Measurements from ENCODE around the gene S100A2. TPM values are rescaled to one million over a fixed set of nuclear protein-coding genes. Genes with fewer than 3 reads are reported as not detected.
A peak's percentile ranks its signal among the peaks of the same experiment; 100 is the strongest.

S100A2 gene
- total and polyA plus RNA-seq, 2 experiments from 2014 or later, result 1.7 to 8.6 TPM

GRCh38 chr1:153543736-153544135 is 21.9 kb downstream of the S100A2 start:
- peaks cover 76% of the 10 kb centered on the region for H3K4me1 ChIP-seq (ENCODE audit: insufficient read depth)
- H3K4me2 ChIP-seq (ENCODE audit: unreplicated experiment), result peak overlapping the region; percentile 89
- no peak for TF ChIP-seq EZH2phosphoT487 (IDR thresholded peaks at IDR 0.05; ENCODE audit: insufficient read depth, low read depth)
- no peak for TF ChIP-seq EZH2 (IDR thresholded peaks at IDR 0.05; ENCODE audit: insufficient read depth, poor library complexity, severe bottlenecking)

GRCh38 chr1:153542956-153543711 is 22.5 kb downstream of the S100A2 start:
- Histone ChIP-seq H3K4me2 (ENCODE audit: unreplicated experiment) (peak overlapping the region; percentile 89), H3K27ac (peak overlapping the region; percentile 92), H4K20me1 (ENCODE audit: insufficient read depth) (no peaks in the 10 kb centered on the region), H3K36me3 (ENCODE audit: low read depth) (no peaks in the 10 kb centered on the region), H3K4me3 (peak overlapping the region; percentile 74; the same call in 1 of the 2 replicates), H3K9me3 (ENCODE audit: low read depth) (no peaks in the 10 kb centered on the region), H3K79me2 (ENCODE audit: insufficient read depth) (peaks cover 22% of the 10 kb centered on the region), H3K27me3 (replicated peaks; ENCODE audit: insufficient read depth) (no peaks in the 10 kb centered on the region), H3K9me2 (ENCODE audit: insufficient read depth) (no peaks in the 10 kb centered on the region), H3K4me1 (ENCODE audit: insufficient read depth) (peaks cover 76% of the 10 kb centered on the region), H3K9ac (peak overlapping the region; percentile 87; the same call in 1 of the 2 replicates), H3F3A (ENCODE audit: insufficient read depth) (peaks cover 59% of the 10 kb centered on the region), H2AFZ (no peak overlapping the region)
- in situ Hi-C loops (cut with MboI), result no loop called here
- no peak for DNase-seq
- 54 to 56% methylated on average over 13 of the region's 13 CpGs for WGBS, 2 experiments (ENCODE audit: low coverage in 1 of 2, low lambda C conversion rate in 2 of 2, missing lambda C conversion rate in 2 of 2)
- TF ChIP-seq EZH2 (IDR thresholded peaks at IDR 0.05; ENCODE audit: insufficient read depth, poor library complexity, severe bottlenecking) (no peak), EZH2phosphoT487 (IDR thresholded peaks at IDR 0.05; ENCODE audit: insufficient read depth, low read depth) (no peak)

More at GRCh38 chr1:153543736-153544135, 21.9 kb downstream of the S100A2 start:
- Histone ChIP-seq H4K20me1 (ENCODE audit: insufficient read depth) (no peaks in the 10 kb centered on the region), H3K79me2 (ENCODE audit: insufficient read depth) (peaks cover 22% of the 10 kb centered on the region), H3K9me3 (ENCODE audit: low read depth) (no peaks in the 10 kb centered on the region), H3K36me3 (ENCODE audit: low read depth) (no peaks in the 10 kb centered on the region), H3K9me2 (ENCODE audit: insufficient read depth) (no peaks in the 10 kb centered on the region), H3K27me3 (replicated peaks; ENCODE audit: insufficient read depth) (no peaks in the 10 kb centered on the region), H3K4me3 (peak overlapping the region; percentile 74), H2AFZ (no peak overlapping the region), H3K27ac (peak overlapping the region; percentile 92), H3F3A (ENCODE audit: insufficient read depth) (peaks cover 53% of the 10 kb centered on the region), H3K9ac (peak overlapping the region; percentile 87)
- WGBS, 2 experiments (ENCODE audit: low coverage in 1 of 2, low lambda C conversion rate in 2 of 2, missing lambda C conversion rate in 2 of 2), result 16 to 27% methylated on average over 4 of the region's 4 CpGs
- in situ Hi-C loops (cut with MboI), result no loop called here
- peak; percentile 45 for DNase-seq

GRCh38 chr1:153541641-153542590 is 23.7 kb downstream of the S100A2 start:
- Histone ChIP-seq H3K36me3 (ENCODE audit: low read depth) (no peaks in the 10 kb centered on the region), H3K4me1 (ENCODE audit: insufficient read depth) (peaks cover 66% of the 10 kb centered on the region), H3F3A (ENCODE audit: insufficient read depth) (peaks cover 65% of the 10 kb centered on the region), H3K9ac (no peak overlapping the region), H3K4me2 (ENCODE audit: unreplicated experiment) (no peak overlapping the region), H2AFZ (no peak overlapping the region), H3K27me3 (replicated peaks; ENCODE audit: insufficient read depth) (no peaks in the 10 kb centered on the region), H3K27ac (no peak overlapping the region; the same call in 1 of the 2 replicates), H4K20me1 (ENCODE audit: insufficient read depth) (no peaks in the 10 kb centered on the region), H3K79me2 (ENCODE audit: insufficient read depth) (peaks cover 21% of the 10 kb centered on the region), H3K9me2 (ENCODE audit: insufficient read depth) (no peaks in the 10 kb centered on the region), H3K4me3 (no peak overlapping the region), H3K9me3 (ENCODE audit: low read depth) (no peaks in the 10 kb centered on the region)
- no peak for TF ChIP-seq EZH2 (IDR thresholded peaks at IDR 0.05; ENCODE audit: insufficient read depth, poor library complexity, severe bottlenecking)
- no peak for TF ChIP-seq EZH2phosphoT487 (IDR thresholded peaks at IDR 0.05; ENCODE audit: insufficient read depth, low read depth)
- in situ Hi-C loops (cut with MboI), result no loop called here
- WGBS, 2 experiments (ENCODE audit: low coverage in 1 of 2, low lambda C conversion rate in 2 of 2, missing lambda C conversion rate in 2 of 2), result 56 to 59% methylated on average over 12 to 13 of the region's 13 CpGs
- DNase-seq, result no peak
